Measurements from ENCODE around the gene SOCS4.

DNA sequence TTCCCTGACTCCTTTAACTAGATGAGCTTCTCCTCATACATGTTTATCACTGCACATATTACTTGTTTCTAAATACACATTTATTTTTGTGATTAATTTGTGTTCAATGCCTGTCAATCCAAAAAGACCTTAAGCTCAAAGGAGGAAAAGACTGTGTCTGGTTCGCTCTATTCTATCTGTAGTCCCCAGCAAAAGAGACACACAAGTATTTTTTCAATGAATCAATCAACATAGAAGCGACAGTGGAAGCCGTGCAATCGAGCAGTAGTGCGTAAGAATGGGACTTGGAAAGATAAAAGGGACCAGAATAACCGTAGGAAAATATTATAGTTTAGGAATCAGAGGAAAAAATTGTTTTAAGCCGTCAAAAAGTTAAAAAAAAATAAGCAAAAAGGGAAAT, 1.1 kb upstream of the SOCS4 start:
- TF ChIP-seq, protein P1, sequence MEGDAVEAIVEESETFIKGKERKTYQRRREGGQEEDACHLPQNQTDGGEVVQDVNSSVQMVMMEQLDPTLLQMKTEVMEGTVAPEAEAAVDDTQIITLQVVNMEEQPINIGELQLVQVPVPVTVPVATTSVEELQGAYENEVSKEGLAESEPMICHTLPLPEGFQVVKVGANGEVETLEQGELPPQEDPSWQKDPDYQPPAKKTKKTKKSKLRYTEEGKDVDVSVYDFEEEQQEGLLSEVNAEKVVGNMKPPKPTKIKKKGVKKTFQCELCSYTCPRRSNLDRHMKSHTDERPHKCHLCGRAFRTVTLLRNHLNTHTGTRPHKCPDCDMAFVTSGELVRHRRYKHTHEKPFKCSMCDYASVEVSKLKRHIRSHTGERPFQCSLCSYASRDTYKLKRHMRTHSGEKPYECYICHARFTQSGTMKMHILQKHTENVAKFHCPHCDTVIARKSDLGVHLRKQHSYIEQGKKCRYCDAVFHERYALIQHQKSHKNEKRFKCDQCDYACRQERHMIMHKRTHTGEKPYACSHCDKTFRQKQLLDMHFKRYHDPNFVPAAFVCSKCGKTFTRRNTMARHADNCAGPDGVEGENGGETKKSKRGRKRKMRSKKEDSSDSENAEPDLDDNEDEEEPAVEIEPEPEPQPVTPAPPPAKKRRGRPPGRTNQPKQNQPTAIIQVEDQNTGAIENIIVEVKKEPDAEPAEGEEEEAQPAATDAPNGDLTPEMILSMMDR (IDR thresholded peaks at IDR 0.05), result no peak
- no peak for TF ChIP-seq POLR2AphosphoS5 (IDR thresholded peaks at IDR 0.05; ENCODE audit: low read depth, low read length)

Data from Panc1 (cell line).